ENCODE data around the gene CCDC200. TPM values are rescaled to one million over a fixed set of nuclear protein-coding genes. Genes with fewer than 3 reads are reported as not detected.

CCDC200 gene
- total RNA-seq, 1 experiment from 2014 or later: not detected

Small RNA genes lying within 50 kb of the gene (small RNA-seq; reads per million reads assigned to genes)
- 0 reads per million in 2 experiments for gene RF00004
- 0 reads per million in 2 experiments for gene RNU2-1

Other genes starting within 250 kb of the CCDC200 start
- 0.12 TPM in 1 of 2 replicates, not detected in the other for gene PTGES3L, start 248.5 kb downstream of the CCDC200 start, total RNA-seq (2014; rRNA removed; shearing (Covaris generic))
- 7.9 and 10.9 TPM in 2 replicates for gene RUNDC1, start 248.1 kb downstream of the CCDC200 start, total RNA-seq (2014; rRNA removed; shearing (Covaris generic))
- 2,857 and 2,900 TPM in 2 replicates for gene RPL27, start 230.2 kb downstream of the CCDC200 start, total RNA-seq (2014; rRNA removed; shearing (Covaris generic))
- 22.3 and 26.0 TPM in 2 replicates for gene IFI35, start 221.8 kb downstream of the CCDC200 start, total RNA-seq (2014; rRNA removed; shearing (Covaris generic))
- gene VAT1, start 206.2 kb downstream of the CCDC200 start, total RNA-seq (2014; rRNA removed; shearing (Covaris generic)): 164 and 168 TPM in 2 replicates
- not detected in 2 replicates for gene RND2, start 203.4 kb downstream of the CCDC200 start, total RNA-seq (2014; rRNA removed; shearing (Covaris generic))
- gene BRCA1, start 103.3 kb downstream of the CCDC200 start, total RNA-seq (2014; rRNA removed; shearing (Covaris generic)): 37.6 and 42.2 TPM in 2 replicates
- gene NBR1, start 57.4 kb downstream of the CCDC200 start, total RNA-seq (2014; rRNA removed; shearing (Covaris generic)): 66.9 and 78.6 TPM in 2 replicates
- 2.0 and 2.5 TPM in 2 replicates for gene TMEM106A, start 16.7 kb downstream of the CCDC200 start, total RNA-seq (2014; rRNA removed; shearing (Covaris generic))
- not detected in 2 replicates for gene RNU2-1, start 5.4 kb upstream of the CCDC200 start, total RNA-seq (2014; rRNA removed; shearing (Covaris generic))
- 84.7 and 89.8 TPM in 2 replicates for gene ARL4D, start 170.4 kb upstream of the CCDC200 start, total RNA-seq (2014; rRNA removed; shearing (Covaris generic))